K562 (cell line): ENCODE data around the gene KLHL29. TPM values are rescaled to one million over a fixed set of nuclear protein-coding genes. Genes with fewer than 3 reads are reported as not detected.

Experiments used
- ATAC-seq: fragments of 200-7000 bp; cut with Tn5 transposase; 3 replicates; pipeline ENCODE4 v1.9.1; 2020; ENCODE audit warnings: moderate library complexity
- BruUV-seq: library from RNA; stranded (reverse); fragments of 400-500 nt; replicated peaks from 2 replicates; lab custom pipeline; 2021; lab: Mats Ljungman, UMichigan
- CTCF ChIA-PET: fragments of 300-600 bp; formaldehyde crosslinking; extraction: SDS; loops from one replicate; lab custom pipeline; 2021; ENCODE audit warnings: low intra/inter-chr PET ratio; lab: Yijun Ruan, JAX
- POLR2A ChIA-PET: fragments of 300-600, 350-650 bp; sonication (Branson Sonifier 250); formaldehyde crosslinking; extraction: SDS; loops from one replicate; lab custom pipeline; 2021; ENCODE audit warnings: antibody characterized with exemption, inconsistent platforms; lab: Yijun Ruan, JAX
- DNase-seq, 4 experiments: peaks; one replicate each; pipeline versions ENCODE4 v3.0.0 to v3.0.0-alpha.2; 2011 to 2018; ENCODE audit warnings: low spot score in 3 of 4, mixed read lengths in 3 of 4; ENCODE audit errors: extremely low read depth in 1 of 4
- FAIRE-seq: peaks from 2 replicates; lab custom pipeline; 2011; peaks lifted over from hg19 to GRCh38; lab: Jason Lieb, UNC
- H2AFZ ChIP-seq: 2 replicates; pipeline ENCODE4 v1.6.0; 2011; ENCODE audit warnings: low read depth, low read length, control low read depth, inconsistent platforms
- H3K27ac ChIP-seq: fragments of 200-600 bp; 3 replicates; pipeline ENCODE4 v1.8.0; 2011; ENCODE audit warnings: low read depth, mild to moderate bottlenecking, control low read depth, inconsistent platforms, low read length, moderate library complexity, mixed read lengths; ENCODE audit errors: extremely low read depth
- H3K27me3 ChIP-seq, 2 experiments: fragments of 300-600 bp in 1 of 2; 2 replicates in 1 of 2; 3 replicates in 1 of 2; pipeline versions ENCODE4 v1.6.0 to v1.8.0; 2011; ENCODE audit warnings: inconsistent platforms in 2 of 2, low read length in 2 of 2, mild to moderate bottlenecking in 1 of 2, mixed read lengths in 1 of 2, moderate library complexity in 1 of 2; ENCODE audit not compliant: control insufficient read depth in 2 of 2, insufficient read depth in 2 of 2
- H3K36me3 ChIP-seq: fragments of 300-600 bp; 3 replicates; pipeline ENCODE4 v1.8.0; 2011; ENCODE audit warnings: mild to moderate bottlenecking, low read length, inconsistent platforms; ENCODE audit not compliant: control insufficient read depth, insufficient read depth
- H3K4me1 ChIP-seq, 2 experiments: fragments of 200-600 bp in 1 of 2; replicated peaks in 1 of 2; 2 replicates in 1 of 2; 3 replicates in 1 of 2; pipeline versions ENCODE4 v1.5.1 to v1.8.0; 2011; ENCODE audit warnings: inconsistent platforms in 2 of 2, low read length in 2 of 2, mild to moderate bottlenecking in 1 of 2, mixed read lengths in 1 of 2, moderate library complexity in 1 of 2; ENCODE audit not compliant: control insufficient read depth in 2 of 2, insufficient read depth in 2 of 2
- H3K4me2 ChIP-seq: 2 replicates; pipeline ENCODE4 v1.6.1; 2011; ENCODE audit warnings: low read length, control low read depth, inconsistent platforms, mixed read lengths; ENCODE audit not compliant: insufficient read depth
- H3K4me3 ChIP-seq: fragments of 200-600 bp; sonication (generic), shearing (Covaris generic); 2 replicates; pipeline ENCODE4 v1.5.1; 2016; ENCODE audit warnings: control low read depth, inconsistent platforms
- H3K79me2 ChIP-seq: fragments of 200-600 bp; 3 replicates; pipeline ENCODE4 v1.8.0; 2011; ENCODE audit warnings: low read length, inconsistent platforms; ENCODE audit not compliant: control insufficient read depth, insufficient read depth
- H3K9ac ChIP-seq, 2 experiments: 2 replicates each; pipeline versions ENCODE4 v1.6.0 to v1.6.1; 2011; ENCODE audit warnings: low read depth in 2 of 2, low read length in 2 of 2, control low read depth in 1 of 2, inconsistent platforms in 1 of 2, mild to moderate bottlenecking in 1 of 2, mixed read lengths in 1 of 2; ENCODE audit not compliant: insufficient read depth in 1 of 2
- H3K9me1 ChIP-seq: one replicate; pipeline ENCODE4 v1.6.0; 2011; ENCODE audit warnings: inconsistent platforms, mild to moderate bottlenecking, low read length, moderate library complexity; ENCODE audit not compliant: control insufficient read depth, insufficient read depth
- H3K9me3 ChIP-seq: replicated peaks from 2 replicates; pipeline ENCODE4 v1.5.1; 2011; ENCODE audit warnings: low read depth, low read length, inconsistent platforms; ENCODE audit not compliant: control insufficient read depth, insufficient read depth
- H4K20me1 ChIP-seq: replicated peaks from 2 replicates; pipeline ENCODE4 v1.6.1; 2011; ENCODE audit warnings: low read length, inconsistent platforms, mixed read lengths; ENCODE audit not compliant: control insufficient read depth, insufficient read depth
- SUPT5H ChIP-seq: fragments of 450-650 bp; IDR thresholded peaks from 2 replicates; pipeline ENCODE4 v1.6.1; 2016
- WGBS: fragments of 100-300 bp; shearing (Covaris generic); methylation state at CpG from one replicate; pipeline ENCODE4 v1.1.6; 2016; ENCODE audit warnings: low coverage, mixed read lengths; ENCODE audit not compliant: insufficient coverage; ENCODE audit errors: missing lambda C conversion rate; 5-methylcytosine and 5-hydroxymethylcytosine counted together
- in situ Hi-C: fragments of 300-500 bp; cut with MboI; formaldehyde crosslinking; loops from 4 replicates; pipeline ENCODE4 v1.15.0; 2018; ENCODE audit warnings: inconsistent platforms, mixed read lengths
- intact Hi-C: fragments of 100-400 bp; cut with micrococcal nuclease; formaldehyde crosslinking; loops from 2 replicates; pipeline ENCODE4 v1.14.2; 2022
- polyA plus RNA-seq, 8 experiments: library from polyadenylated mRNA; depleted of rRNA in 4 of 8; stranded (reverse) in 5 of 8; unstranded in 3 of 8; fragments of >200 nt; fragmentation: Nextera tagmentation in 2 of 8; fragmentation: Illumina TruSeq in 1 of 8; extraction: Ambion mirVana in 2 of 8; extraction: Trizol in 1 of 8; gene quantifications; 2 replicates each; pipeline versions ENCODE4 v1.2.1 to v1.2.3, GENCODE V29; 2011 to 2014; ENCODE audit warnings: inconsistent platforms in 1 of 8, missing spikeins in 1 of 8
- total RNA-seq, 7 experiments: library from RNA; depleted of rRNA in 6 of 7; stranded (reverse); fragments of >200 nt in 6 of 7; fragmentation: Illumina TruSeq in 2 of 7; extraction: Trizol in 2 of 7; gene quantifications; 2 replicates each; pipeline versions ENCODE4 v1.2.1 to v1.2.3, GENCODE V29; 2011 to 2021; ENCODE audit warnings: low replicate concordance in 1 of 7
- TF ChIP-seq, protein P1 (sequence below): fragments of 250-450 bp; sonication (Bioruptor Pico); IDR thresholded peaks from 2 replicates; pipeline ENCODE4 v1.4.0; 2020; ENCODE audit warnings: mild to moderate bottlenecking

Gene KLHL29
- total and polyA plus RNA-seq, 9 of the 15 experiments (the other 6 are each of a cell fraction or from before 2014, with no cell fraction given) = 0.03 to 0.31 (median 0.08) TPM; not detected in 1

DNA sequence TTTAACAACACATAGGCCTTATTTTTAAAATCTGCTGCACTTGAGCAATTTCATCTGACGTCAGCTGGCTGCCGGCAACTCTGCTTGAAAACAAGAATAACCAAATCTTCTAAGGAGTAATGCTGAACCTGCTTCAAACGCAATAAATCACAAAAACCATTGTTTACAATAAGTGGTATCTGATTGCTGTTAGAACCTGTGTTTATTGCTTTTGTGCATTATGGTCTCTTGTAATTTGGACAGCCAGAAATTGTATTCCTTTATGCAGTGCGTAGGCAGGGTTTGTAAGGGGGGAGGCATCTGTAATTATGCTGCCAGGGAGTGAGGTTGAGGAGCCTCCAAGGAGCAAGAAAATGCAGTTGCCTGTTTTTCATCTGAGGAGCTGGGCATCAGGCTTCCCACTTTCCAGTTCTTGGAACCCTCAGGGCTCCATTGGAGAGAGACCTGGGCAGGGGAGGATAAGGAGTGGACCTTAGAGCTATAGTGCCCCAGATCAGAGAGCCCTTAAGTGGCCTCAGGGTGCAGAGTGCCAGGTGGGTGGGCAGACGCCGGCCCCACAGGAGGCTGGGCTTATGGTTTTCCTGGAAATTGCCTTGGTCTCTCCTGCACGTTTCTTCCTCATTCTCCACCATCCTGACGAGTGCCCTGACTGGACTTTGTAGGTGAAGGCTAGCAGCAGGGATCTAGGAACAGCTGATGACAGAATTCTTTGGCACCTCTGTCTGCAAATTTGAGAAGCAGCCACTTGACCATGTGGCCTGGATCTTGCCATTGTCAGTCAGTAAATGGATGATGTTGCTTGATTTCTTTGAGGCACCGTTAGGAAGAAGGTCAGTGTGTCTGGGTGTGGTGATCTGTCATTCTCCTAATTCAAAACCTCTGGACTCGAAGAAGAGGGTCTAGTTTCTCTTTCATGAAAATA, 129.2 kb downstream of the KLHL29 start:
- BruUV-seq = no TSS peak
- WGBS = under 1% methylated on average over 10 of the region's 10 CpGs
- Histone ChIP-seq H3K4me3 (no peak overlapping the region), H3K9ac (no peak overlapping the region), H2AFZ (no peak overlapping the region), H3K4me2 (no peak overlapping the region), H3K27ac (no peak overlapping the region), H3K9me3 (no peaks in the 10 kb centered on the region), H3K36me3 (no peaks in the 10 kb centered on the region), H3K4me1 (no peaks in the 10 kb centered on the region), H3K27me3 (peaks cover 18 to 68% of the 10 kb centered on the region in 2 experiments; a peak in 3 of 5 replicates), H3K79me2 (no peaks in the 10 kb centered on the region), H4K20me1 (0 out of 2 replicates have a peak, but pooled peaks cover 8% of the 10 kb centered on the region), H3K9me1 (no peaks in the 10 kb centered on the region)
- TF ChIP-seq, protein P1, sequence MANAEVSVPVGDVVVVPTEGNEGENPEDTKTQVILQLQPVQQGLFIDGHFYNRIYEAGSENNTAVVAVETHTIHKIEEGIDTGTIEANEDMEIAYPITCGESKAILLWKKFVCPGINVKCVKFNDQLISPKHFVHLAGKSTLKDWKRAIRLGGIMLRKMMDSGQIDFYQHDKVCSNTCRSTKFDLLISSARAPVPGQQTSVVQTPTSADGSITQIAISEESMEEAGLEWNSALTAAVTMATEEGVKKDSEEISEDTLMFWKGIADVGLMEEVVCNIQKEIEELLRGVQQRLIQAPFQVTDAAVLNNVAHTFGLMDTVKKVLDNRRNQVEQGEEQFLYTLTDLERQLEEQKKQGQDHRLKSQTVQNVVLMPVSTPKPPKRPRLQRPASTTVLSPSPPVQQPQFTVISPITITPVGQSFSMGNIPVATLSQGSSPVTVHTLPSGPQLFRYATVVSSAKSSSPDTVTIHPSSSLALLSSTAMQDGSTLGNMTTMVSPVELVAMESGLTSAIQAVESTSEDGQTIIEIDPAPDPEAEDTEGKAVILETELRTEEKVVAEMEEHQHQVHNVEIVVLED (CRISPR knock-in tag) = no peak
- no peak for TF ChIP-seq SUPT5H
- ATAC-seq = no peak
- intact Hi-C loops (no loop called here), in situ Hi-C loops (no loop called here)
- FAIRE-seq = no peak
- no peak for DNase-seq
- CTCF ChIA-PET = no interaction called here
- POLR2A ChIA-PET = no interaction called here
